HepG2 (cell line): ENCODE data around the gene IAH1. TPM values are rescaled to one million over a fixed set of nuclear protein-coding genes. Genes with fewer than 3 reads are reported as not detected.

Experiments
- ATM ChIP-seq: fragments of 450-650 bp; IDR thresholded peaks from 2 replicates; pipeline ENCODE4 v1.7.1; 2017; ENCODE audit warnings: mild to moderate bottlenecking, borderline replicate concordance
- ATRX ChIP-seq: sonication (generic); formaldehyde crosslinking; IDR thresholded peaks from 2 replicates; pipeline ENCODE4 v1.4.0; 2020; ENCODE audit warnings: missing genetic modification reagents, borderline replicate concordance
- CENPBD1 ChIP-seq: sonication (generic); formaldehyde crosslinking; IDR thresholded peaks from 2 replicates; pipeline ENCODE4 v1.8.0; 2022; ENCODE audit warnings: missing genetic modification reagents, low read depth, mild to moderate bottlenecking, borderline replicate concordance
- HMG20A ChIP-seq: IDR thresholded peaks from 2 replicates; pipeline ENCODE4 v1.6.1; 2016; ENCODE audit warnings: borderline replicate concordance
- MAFK ChIP-seq, 2 experiments: IDR thresholded peaks in 1 of 2; conservative IDR thresholded peaks in 1 of 2; 2 replicates each; pipeline ENCODE4 v1.6.1; 2011; ENCODE audit warnings: improper control_type of control experiment in 2 of 2, low read length in 2 of 2
- MIER2 ChIP-seq: IDR thresholded peaks from 2 replicates; pipeline ENCODE4 v1.6.1; 2016; ENCODE audit warnings: missing biosample characterization, missing genetic modification reagents
- NFATC3 ChIP-seq: sonication (generic); formaldehyde crosslinking; IDR thresholded peaks from 2 replicates; pipeline ENCODE4 v1.5.1; 2020; ENCODE audit warnings: mild to moderate bottlenecking, missing genetic modification reagents
- PHF5A ChIP-seq: IDR thresholded peaks from one replicate; pipeline ENCODE4 v1.6.1; 2018; ENCODE audit warnings: low read depth, missing genetic modification reagents; ENCODE audit not compliant: unreplicated experiment
- RORA ChIP-seq: sonication (generic); formaldehyde crosslinking; IDR thresholded peaks from 2 replicates; pipeline ENCODE4 v1.5.0; 2020; ENCODE audit warnings: mild to moderate bottlenecking, missing genetic modification reagents, moderate library complexity
- SAFB2 ChIP-seq: sonication (generic); formaldehyde crosslinking; IDR thresholded peaks from 2 replicates; pipeline ENCODE4 v1.5.1; 2020; ENCODE audit warnings: missing genetic modification reagents, low read depth, mild to moderate bottlenecking, borderline replicate concordance
- SNAPC5 ChIP-seq: sonication (generic); formaldehyde crosslinking; IDR thresholded peaks from 2 replicates; pipeline ENCODE4 v1.8.1; 2023; ENCODE audit warnings: mild to moderate bottlenecking, missing genetic modification reagents, borderline replicate concordance
- TSC22D2 ChIP-seq: sonication (generic); formaldehyde crosslinking; IDR thresholded peaks from 2 replicates; pipeline ENCODE4 v1.5.1; 2020; ENCODE audit warnings: missing genetic modification reagents, mild to moderate bottlenecking, borderline replicate concordance
- ZNF10 ChIP-seq: sonication (generic); formaldehyde crosslinking; IDR thresholded peaks from 2 replicates; pipeline ENCODE4 v1.4.0; 2020; ENCODE audit warnings: mild to moderate bottlenecking, low read depth, missing genetic modification reagents, borderline replicate concordance
- ZNF274 ChIP-seq: sonication (generic); formaldehyde crosslinking; IDR thresholded peaks from 2 replicates; pipeline ENCODE4 v1.5.1; 2020; ENCODE audit warnings: mild to moderate bottlenecking, missing genetic modification reagents
- ZNF326 ChIP-seq: sonication (generic); formaldehyde crosslinking; IDR thresholded peaks from 2 replicates; pipeline ENCODE4 v1.4.0; 2020; ENCODE audit warnings: missing genetic modification reagents, borderline replicate concordance
- ZNF367 ChIP-seq: sonication (generic); formaldehyde crosslinking; IDR thresholded peaks from 2 replicates; pipeline ENCODE4 v1.4.0; 2020; ENCODE audit warnings: missing genetic modification reagents, borderline replicate concordance
- ZNF572 ChIP-seq: sonication (generic); formaldehyde crosslinking; IDR thresholded peaks from 2 replicates; pipeline ENCODE4 v1.5.1; 2020; ENCODE audit warnings: mild to moderate bottlenecking, missing genetic modification reagents
- ZNF577 ChIP-seq: sonication (generic); formaldehyde crosslinking; IDR thresholded peaks from 2 replicates; pipeline ENCODE4 v1.4.0; 2020; ENCODE audit warnings: mild to moderate bottlenecking, low read depth, missing genetic modification reagents, borderline replicate concordance
- ZNF597 ChIP-seq: sonication (generic); formaldehyde crosslinking; IDR thresholded peaks from 2 replicates; pipeline ENCODE4 v1.5.0; 2020; ENCODE audit warnings: missing genetic modification reagents
- ZNF710 ChIP-seq: sonication (generic); formaldehyde crosslinking; IDR thresholded peaks from 2 replicates; pipeline ENCODE4 v1.5.0; 2020; ENCODE audit warnings: mild to moderate bottlenecking, missing genetic modification reagents, borderline replicate concordance
- ZNF784 ChIP-seq: sonication (generic); formaldehyde crosslinking; IDR thresholded peaks from 2 replicates; pipeline ENCODE4 v1.5.1; 2020; ENCODE audit warnings: missing genetic modification reagents, mild to moderate bottlenecking, borderline replicate concordance
- ZXDC ChIP-seq: sonication (generic); formaldehyde crosslinking; IDR thresholded peaks from 2 replicates; pipeline ENCODE4 v1.5.0; 2020; ENCODE audit warnings: mild to moderate bottlenecking, missing genetic modification reagents
- polyA plus RNA-seq, 8 experiments: library from polyadenylated mRNA; depleted of rRNA in 3 of 8; stranded (reverse) in 7 of 8; unstranded in 1 of 8; fragments of >200 nt; fragmentation: Illumina TruSeq in 4 of 8; extraction: Trizol in 4 of 8; gene quantifications; 2 replicates each; pipeline versions ENCODE4 v1.2.1 to v1.2.3, GENCODE V29; 2011 to 2016; ENCODE audit warnings: low read depth in 4 of 8, missing spikeins in 1 of 8, mixed read lengths in 1 of 8; ENCODE audit not compliant: insufficient read depth in 1 of 8
- total RNA-seq, 5 experiments: library from RNA; depleted of rRNA; stranded (reverse); fragments of >200 nt; fragmentation: Illumina TruSeq; extraction: Trizol; gene quantifications; 2 replicates each; pipeline ENCODE4 v1.2.3, GENCODE V29; 2016; ENCODE audit warnings: low read depth in 1 of 5

The IAH1 gene
- total and polyA plus RNA-seq, 2 of the 13 experiments (the other 11 are each of a cell fraction or from before 2014, with no cell fraction given), result 43.6 to 44.4 TPM

- TF ChIP-seq SAFB2 (CRISPR knock-in tag) (0 out of 2 replicates have a peak, but pooled peaks have one; percentile 38), ZNF326 (CRISPR knock-in tag) (no peak), ZNF274 (CRISPR knock-in tag) (no peak), ZNF572 (CRISPR knock-in tag) (no peak), ZXDC (CRISPR knock-in tag) (peak; percentile 90), ZNF367 (CRISPR knock-in tag) (no peak), ZNF784 (CRISPR knock-in tag) (peak; percentile 63; the same call in 1 of the 2 replicates), ATM (no peak), ZNF597 (CRISPR knock-in tag) (no peak), MIER2 (CRISPR knock-in tag) (no peak), ZNF577 (CRISPR knock-in tag) (no peak), CENPBD1 (CRISPR knock-in tag) (no peak), ZNF10 (no peak), SNAPC5 (CRISPR knock-in tag) (no peak), ATRX (CRISPR knock-in tag) (no peak), PHF5A (no peak), RORA (no peak), TSC22D2 (CRISPR knock-in tag) (no peak), MAFK (conservative IDR thresholded peaks at IDR 0.05 in 1 of 2, IDR thresholded peaks at IDR 0.05 in 1 of 2; ENCODE audit: low read length in 2 of 2) (no peak), HMG20A (CRISPR knock-in tag) (no peak), ZNF710 (0 out of 2 replicates have a peak, but pooled peaks have one; percentile 31), NFATC3 (CRISPR knock-in tag) (no peak)
These were observed at the start of gene IAH1 (continued) for GRCh38 chr2:9474361-9475057.
